Measurements from ENCODE around the gene LRRC57.

GRCh38 chr15:42504631-42505030 lies 44.0 kb downstream of the LRRC57 start:
- TF ChIP-seq GABPA (IDR thresholded peaks at IDR 0.05 in 1 of 2, conservative IDR thresholded peaks at IDR 0.05 in 1 of 2): no peak
- TF ChIP-seq, protein P1, sequence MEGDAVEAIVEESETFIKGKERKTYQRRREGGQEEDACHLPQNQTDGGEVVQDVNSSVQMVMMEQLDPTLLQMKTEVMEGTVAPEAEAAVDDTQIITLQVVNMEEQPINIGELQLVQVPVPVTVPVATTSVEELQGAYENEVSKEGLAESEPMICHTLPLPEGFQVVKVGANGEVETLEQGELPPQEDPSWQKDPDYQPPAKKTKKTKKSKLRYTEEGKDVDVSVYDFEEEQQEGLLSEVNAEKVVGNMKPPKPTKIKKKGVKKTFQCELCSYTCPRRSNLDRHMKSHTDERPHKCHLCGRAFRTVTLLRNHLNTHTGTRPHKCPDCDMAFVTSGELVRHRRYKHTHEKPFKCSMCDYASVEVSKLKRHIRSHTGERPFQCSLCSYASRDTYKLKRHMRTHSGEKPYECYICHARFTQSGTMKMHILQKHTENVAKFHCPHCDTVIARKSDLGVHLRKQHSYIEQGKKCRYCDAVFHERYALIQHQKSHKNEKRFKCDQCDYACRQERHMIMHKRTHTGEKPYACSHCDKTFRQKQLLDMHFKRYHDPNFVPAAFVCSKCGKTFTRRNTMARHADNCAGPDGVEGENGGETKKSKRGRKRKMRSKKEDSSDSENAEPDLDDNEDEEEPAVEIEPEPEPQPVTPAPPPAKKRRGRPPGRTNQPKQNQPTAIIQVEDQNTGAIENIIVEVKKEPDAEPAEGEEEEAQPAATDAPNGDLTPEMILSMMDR (IDR thresholded peaks at IDR 0.05; ENCODE audit: low read depth, low read length, missing input control): no peak
- no peak for TF ChIP-seq TAF1 (conservative IDR thresholded peaks at IDR 0.05)
